GM12891 (cell line): Measurements from ENCODE around the gene TENM4.

ENCODE experiments used
- DNase-seq: peaks from one replicate; pipeline ENCODE4 v3.0.0; 2011; ENCODE audit warnings: low spot score; ENCODE audit not compliant: insufficient read length
- FAIRE-seq: peaks from 2 replicates; lab custom pipeline; 2011; peaks lifted over from hg19 to GRCh38; lab: Jason Lieb, UNC
- PAX5 ChIP-seq: IDR thresholded peaks from 2 replicates; pipeline ENCODE4 v1.6.1; 2011; ENCODE audit warnings: low read length, moderate library complexity, mild to moderate bottlenecking; ENCODE audit not compliant: insufficient read depth, severe bottlenecking
- POLR2A ChIP-seq: IDR thresholded peaks from 2 replicates; pipeline ENCODE4 v1.6.1; 2011; ENCODE audit warnings: low read depth, low read length, control low read depth
- POLR2AphosphoS5 ChIP-seq: IDR thresholded peaks from 2 replicates; pipeline ENCODE4 v1.6.1; 2011; ENCODE audit warnings: low read depth, low read length, control low read depth
- POU2F2 ChIP-seq: IDR thresholded peaks from 2 replicates; pipeline ENCODE4 v1.6.1; 2011; ENCODE audit warnings: low read depth, mild to moderate bottlenecking, control low read depth, low read length, moderate library complexity
- SPI1 ChIP-seq: IDR thresholded peaks from 2 replicates; pipeline ENCODE4 v1.6.1; 2011; ENCODE audit warnings: low read depth, low read length, control low read depth
- TAF1 ChIP-seq: IDR thresholded peaks from 2 replicates; pipeline ENCODE4 v1.6.1; 2011; ENCODE audit warnings: low read depth, low read length, control low read depth

TENM4 gene

GRCh38 chr11:78878631-78879030 is 562.2 kb downstream of the TENM4 start:
- TF ChIP-seq PAX5 (no peak), POU2F2 (no peak), POLR2A (no peak), POLR2AphosphoS5 (no peak), SPI1 (no peak), TAF1 (no peak)
- DNase-seq: no peak
- no peak for FAIRE-seq

- no peak for DNase-seq
- TF ChIP-seq POU2F2: no peak
- no peak for TF ChIP-seq TAF1
- no peak for TF ChIP-seq POLR2AphosphoS5
- TF ChIP-seq PAX5: no peak
- no peak for TF ChIP-seq POLR2A
- no peak for TF ChIP-seq SPI1
- FAIRE-seq: no peak
Observed at GRCh38 chr11:78876676-78877075, 564.2 kb downstream of the TENM4 start.

- TF ChIP-seq POU2F2 (no peak), TAF1 (no peak)
- DNase-seq (no peak), FAIRE-seq (no peak)
Observed at GRCh38 chr11:78870655-78871054, 570.2 kb downstream of the TENM4 start.

- no peak for FAIRE-seq
- TF ChIP-seq POU2F2: no peak
- TF ChIP-seq POLR2A: no peak
- TF ChIP-seq TAF1: no peak
- TF ChIP-seq PAX5: no peak
- no peak for TF ChIP-seq SPI1
- TF ChIP-seq POLR2AphosphoS5: no peak
- no peak for DNase-seq
Observed at GRCh38 chr11:78869293-78869692, 571.5 kb downstream of the TENM4 start.

DNA sequence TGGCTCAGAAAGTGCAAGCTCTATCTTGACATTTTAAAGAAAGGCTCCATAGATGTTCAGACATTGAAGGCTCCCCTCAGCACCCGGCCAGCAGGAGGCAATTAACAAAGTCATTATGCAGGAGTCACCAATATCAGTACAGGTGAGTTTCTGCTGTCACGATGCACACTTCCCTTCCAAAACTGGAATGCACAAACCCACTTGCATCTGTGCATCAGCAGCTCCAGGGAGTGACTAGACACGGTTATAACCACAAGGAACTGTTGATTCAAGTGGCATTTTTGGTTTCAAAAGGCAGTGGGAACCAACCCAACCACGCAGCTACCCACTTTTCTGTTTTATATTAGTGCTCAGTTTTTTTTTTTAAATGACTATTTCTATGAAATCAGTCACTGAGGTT is 572.3 kb downstream of the TENM4 start:
- no peak for DNase-seq
- no peak for TF ChIP-seq SPI1
- no peak for FAIRE-seq

GRCh38 chr11:78860720-78861422 is 580.0 kb downstream of the TENM4 start:
- TF ChIP-seq POLR2AphosphoS5 (no peak), POLR2A (no peak), PAX5 (no peak), SPI1 (no peak), POU2F2 (no peak), TAF1 (no peak)
- no peak for FAIRE-seq
- no peak for DNase-seq

GRCh38 chr11:78857688-78858087 is 583.1 kb downstream of the TENM4 start:
- FAIRE-seq (no peak), DNase-seq (no peak)
- TF ChIP-seq POU2F2: no peak

DNA sequence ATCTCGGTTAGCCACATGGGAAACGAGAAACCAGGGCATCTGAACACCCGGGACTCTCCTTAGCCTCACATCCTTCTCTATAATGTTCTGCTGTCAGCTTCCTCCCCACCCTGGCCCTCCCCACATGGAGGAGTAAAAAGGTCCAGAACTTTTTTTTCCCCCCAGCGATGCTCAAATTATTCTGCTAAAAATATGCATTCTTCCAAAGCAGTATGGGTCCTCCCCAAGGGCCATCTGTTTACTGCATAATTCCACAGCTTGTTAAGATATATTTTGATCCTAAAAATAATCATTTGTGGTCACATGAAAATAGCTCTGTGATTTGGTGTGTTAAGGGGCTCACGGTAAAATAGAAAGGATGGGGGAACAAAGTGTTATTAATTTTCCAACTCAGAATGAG is 584.6 kb downstream of the TENM4 start:
- no peak for TF ChIP-seq TAF1
- no peak for TF ChIP-seq POLR2A
- TF ChIP-seq POU2F2: no peak
- no peak for TF ChIP-seq PAX5
- FAIRE-seq (no peak), DNase-seq (no peak)

- TF ChIP-seq PAX5 (no peak), POLR2A (no peak), POLR2AphosphoS5 (no peak), TAF1 (no peak), POU2F2 (no peak), SPI1 (no peak)
- DNase-seq (no peak), FAIRE-seq (no peak)
Observed at GRCh38 chr11:78855116-78855515, 585.7 kb downstream of the TENM4 start.

- TF ChIP-seq PAX5 (no peak), TAF1 (no peak), POLR2A (no peak), SPI1 (no peak), POLR2AphosphoS5 (no peak), POU2F2 (no peak)
- no peak for FAIRE-seq
- no peak for DNase-seq
Observed at GRCh38 chr11:78853521-78853920, 587.3 kb downstream of the TENM4 start.
